Measurements from ENCODE around the gene RNF227.

- no peak for TF ChIP-seq CTCF (IDR thresholded peaks at IDR 0.05)
- no peak for TF ChIP-seq POLR2A (IDR thresholded peaks at IDR 0.05)
Observed at GRCh38 chr17:7961421-7961820, 45.3 kb upstream of the RNF227 start.
